ENCODE measurements around the gene PPP1R1B. TPM values are rescaled to one million over a fixed set of nuclear protein-coding genes. Genes with fewer than 3 reads are reported as not detected.

Gene PPP1R1B
- total and polyA plus RNA-seq, 12 donors: 0.28 to 2.1 (median 0.66) TPM; not detected in 1

DNA sequence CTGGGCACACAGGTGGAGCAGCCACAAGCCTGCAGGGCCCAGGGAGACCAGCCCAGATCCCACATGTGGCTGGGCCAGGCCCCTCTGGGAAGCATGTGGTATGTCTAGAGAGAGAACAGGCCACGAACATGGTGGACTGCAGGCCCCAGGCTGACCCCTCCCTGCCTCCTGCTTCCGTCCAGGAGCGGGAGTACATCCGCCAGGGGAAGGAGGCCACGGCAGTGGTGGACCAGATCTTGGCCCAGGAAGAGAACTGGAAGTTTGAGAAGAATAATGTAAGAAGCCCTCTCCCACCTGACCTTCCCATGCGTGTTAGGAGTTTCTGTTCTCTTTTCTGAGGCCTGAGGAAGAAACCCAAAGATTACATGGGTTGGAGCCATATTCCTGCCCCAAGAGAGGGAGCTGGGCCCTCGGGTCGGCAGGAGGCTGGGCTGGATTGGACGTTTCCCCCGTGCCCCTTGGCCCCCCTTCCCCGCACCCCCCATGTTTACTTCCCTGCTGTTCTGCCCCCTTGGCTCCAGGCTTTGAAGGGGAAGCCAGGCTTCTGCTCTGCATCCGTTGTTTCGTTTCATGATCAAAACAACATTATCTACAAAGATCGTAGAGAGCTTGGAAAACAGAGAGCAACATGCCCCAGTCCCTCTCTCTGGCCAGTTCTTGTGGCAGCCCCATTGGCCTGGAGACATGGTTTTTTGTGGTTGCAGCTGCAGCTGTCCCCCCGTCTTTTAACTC, 32.7 kb downstream of the PPP1R1B start:
- 35 to 50% methylated on average over 15 of the region's 15 CpGs for WGBS, 2 donors
- DNase-seq (peak in 1 of 2 donors; percentile 54), ATAC-seq (peak in 6 of 8 donors; percentile 15 to 58 (median 43))
- Histone ChIP-seq H3K4me1 (peaks cover 37 to 76% (median 64%) of the 10 kb centered on the region in 9 donors), H3K4me3 (peak overlapping the region in 2 of 10 donors; percentile 24 to 33), H3K27me3 (no peaks in the 10 kb centered on the region), H3K27ac (peak overlapping the region; percentile 62 to 98 (median 85)), H3K36me3 (peaks cover 0 to 78% (median 5%) of the 10 kb centered on the region in 9 donors), H3K9me3 (no peaks in the 10 kb centered on the region)
- TF ChIP-seq, protein P1, sequence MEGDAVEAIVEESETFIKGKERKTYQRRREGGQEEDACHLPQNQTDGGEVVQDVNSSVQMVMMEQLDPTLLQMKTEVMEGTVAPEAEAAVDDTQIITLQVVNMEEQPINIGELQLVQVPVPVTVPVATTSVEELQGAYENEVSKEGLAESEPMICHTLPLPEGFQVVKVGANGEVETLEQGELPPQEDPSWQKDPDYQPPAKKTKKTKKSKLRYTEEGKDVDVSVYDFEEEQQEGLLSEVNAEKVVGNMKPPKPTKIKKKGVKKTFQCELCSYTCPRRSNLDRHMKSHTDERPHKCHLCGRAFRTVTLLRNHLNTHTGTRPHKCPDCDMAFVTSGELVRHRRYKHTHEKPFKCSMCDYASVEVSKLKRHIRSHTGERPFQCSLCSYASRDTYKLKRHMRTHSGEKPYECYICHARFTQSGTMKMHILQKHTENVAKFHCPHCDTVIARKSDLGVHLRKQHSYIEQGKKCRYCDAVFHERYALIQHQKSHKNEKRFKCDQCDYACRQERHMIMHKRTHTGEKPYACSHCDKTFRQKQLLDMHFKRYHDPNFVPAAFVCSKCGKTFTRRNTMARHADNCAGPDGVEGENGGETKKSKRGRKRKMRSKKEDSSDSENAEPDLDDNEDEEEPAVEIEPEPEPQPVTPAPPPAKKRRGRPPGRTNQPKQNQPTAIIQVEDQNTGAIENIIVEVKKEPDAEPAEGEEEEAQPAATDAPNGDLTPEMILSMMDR (IDR thresholded peaks at IDR 0.05): no peak
- intact Hi-C loops (cut with DNase I): no loop called here

DNA sequence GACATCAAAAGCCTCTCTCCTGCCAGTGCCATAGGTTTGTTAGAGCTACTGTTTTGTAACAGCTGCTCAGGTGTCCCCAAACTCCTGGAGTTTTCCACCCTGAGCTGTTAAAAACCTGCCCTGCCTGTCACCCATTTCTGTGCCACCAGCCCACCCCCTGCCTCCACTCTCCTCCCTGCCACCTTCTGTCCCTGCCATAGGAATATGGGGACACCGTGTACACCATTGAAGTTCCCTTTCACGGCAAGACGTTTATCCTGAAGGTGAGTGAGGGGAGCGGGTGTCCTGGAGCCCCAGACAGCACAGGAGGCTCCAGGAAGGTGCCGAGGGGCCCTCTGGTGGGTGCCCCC, 33.2 kb downstream of the PPP1R1B start:
- Histone ChIP-seq H3K27ac (peak overlapping the region; percentile 62 to 98 (median 85)), H3K4me3 (peak overlapping the region in 5 of 10 donors; percentile 6 to 33 (median 21)), H3K4me1 (peaks cover 38 to 76% (median 64%) of the 10 kb centered on the region in 9 donors), H3K36me3 (peaks cover 0 to 73% (median 5%) of the 10 kb centered on the region in 9 donors), H3K27me3 (no peaks in the 10 kb centered on the region), H3K9me3 (no peaks in the 10 kb centered on the region)
- DNase-seq: no peak
- 69 to 73% methylated on average over 5 of the region's 5 CpGs for WGBS, 2 donors
- TF ChIP-seq, protein P1 (IDR thresholded peaks at IDR 0.05): no peak
- intact Hi-C loops (cut with DNase I): no loop called here
- ATAC-seq: no peak

DNA sequence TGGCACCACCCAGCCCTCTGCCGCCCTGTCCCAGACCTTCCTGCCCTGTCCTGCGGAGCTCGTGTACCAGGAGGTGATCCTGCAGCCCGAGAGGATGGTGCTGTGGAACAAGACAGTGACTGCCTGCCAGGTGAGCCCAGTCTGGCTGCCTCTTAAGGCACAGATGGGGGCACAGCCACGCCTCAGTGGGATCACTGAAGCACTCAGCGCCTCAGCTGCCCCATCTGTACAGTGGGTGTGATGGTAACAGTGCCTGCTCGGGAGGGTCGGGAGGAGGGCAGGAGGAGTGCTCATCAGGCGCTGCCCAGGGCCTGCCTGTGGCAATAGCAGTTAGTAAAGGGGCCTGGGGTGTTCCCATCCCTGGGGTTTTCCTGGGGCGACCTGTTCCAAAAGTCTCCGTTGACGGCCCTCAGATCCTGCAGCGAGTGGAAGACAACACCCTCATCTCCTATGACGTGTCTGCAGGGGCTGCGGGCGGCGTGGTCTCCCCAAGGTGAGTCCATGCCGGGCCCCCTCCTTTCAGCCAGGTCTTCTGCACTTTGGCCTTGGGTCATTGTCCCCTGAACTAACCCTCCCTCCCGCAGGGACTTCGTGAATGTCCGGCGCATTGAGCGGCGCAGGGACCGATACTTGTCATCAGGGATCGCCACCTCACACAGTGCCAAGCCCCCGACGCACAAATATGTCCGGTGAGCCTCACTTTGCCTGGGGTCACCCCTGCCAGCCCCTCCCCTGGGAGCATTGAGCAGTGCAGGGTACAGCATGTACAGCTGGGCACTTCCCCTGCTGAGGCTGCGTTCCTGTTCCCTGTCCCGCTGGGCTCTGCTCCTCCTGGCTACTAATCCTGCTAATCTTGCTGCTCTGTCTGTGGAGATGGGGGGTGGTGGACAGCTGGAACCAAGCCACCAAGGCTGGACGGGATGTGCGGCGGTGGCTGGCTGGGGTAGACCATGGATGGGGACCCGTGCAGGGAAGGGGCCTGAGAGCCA, 33.9 kb downstream of the PPP1R1B start:
- Histone ChIP-seq H3K4me3 (peak overlapping the region in 6 of 10 donors; percentile 0 to 33 (median 18)), H3K36me3 (peaks cover 0 to 68% (median 5%) of the 10 kb centered on the region in 9 donors), H3K4me1 (peaks cover 38 to 81% (median 71%) of the 10 kb centered on the region in 9 donors), H3K27me3 (peaks cover 0 to 1% (median 0%) of the 10 kb centered on the region in 7 donors), H3K27ac (peak overlapping the region; percentile 62 to 98 (median 85)), H3K9me3 (no peaks in the 10 kb centered on the region)
- ATAC-seq (peak in 4 of 8 donors; percentile 3 to 46 (median 9)), DNase-seq (peak in 1 of 2 donors; percentile 60)
- WGBS, 2 donors: 64 to 71% methylated on average over 35 of the region's 35 CpGs
- intact Hi-C loops (cut with DNase I): no loop called here
- TF ChIP-seq, protein P1 (IDR thresholded peaks at IDR 0.05): no peak
